IMR-90 (cell line): ENCODE results near the gene CAMTA1. TPM values are rescaled to one million over a fixed set of nuclear protein-coding genes. Genes with fewer than 3 reads are reported as not detected.

ENCODE experiments used
- ATAC-seq: fragments of 200-7000 bp; cut with Tn5 transposase; 2 replicates; pipeline ENCODE4 v1.9.1; 2020; ENCODE audit warnings: low read depth, mild to moderate bottlenecking, moderate library complexity
- BruUV-seq: library from RNA; stranded (reverse); fragments of 400-500 nt; replicated peaks from 2 replicates; lab custom pipeline; 2021; lab: Mats Ljungman, UMichigan
- CTCF ChIA-PET: fragments of 300-600 bp; formaldehyde crosslinking; extraction: SDS; loops from one replicate; lab custom pipeline; 2021; ENCODE audit warnings: antibody characterized with exemption; lab: Yijun Ruan, JAX
- POLR2A ChIA-PET: fragments of 300-600 bp; sonication (Branson Sonifier 250); formaldehyde crosslinking; loops from one replicate; lab custom pipeline; 2022; ENCODE audit warnings: antibody characterized with exemption; ENCODE audit not compliant: unreplicated experiment; lab: Charles Lee
- DNase-seq: peaks from one replicate; pipeline ENCODE4 v3.0.0; 2013
- H2AFZ ChIP-seq: replicated peaks from 2 replicates; pipeline ENCODE3; 2013; ENCODE audit warnings: low read length, mild to moderate bottlenecking; ENCODE audit not compliant: poor library complexity
- H2AK5ac ChIP-seq: 2 replicates; pipeline ENCODE4 v1.6.1; 2013; ENCODE audit warnings: low read depth, low read length, inconsistent platforms
- H2AK9ac ChIP-seq: replicated peaks from 2 replicates; pipeline ENCODE3; 2013; ENCODE audit warnings: mild to moderate bottlenecking, low read depth, low read length, moderate library complexity; ENCODE audit not compliant: poor library complexity
- H2BK120ac ChIP-seq: 2 replicates; pipeline ENCODE4 v1.6.1; 2013; ENCODE audit warnings: low read depth, low read length, inconsistent platforms
- H2BK15ac ChIP-seq: 3 replicates; pipeline ENCODE4 v1.6.1; 2013; ENCODE audit warnings: low read depth, low read length, inconsistent platforms
- H2BK20ac ChIP-seq: 2 replicates; pipeline ENCODE4 v1.6.1; 2013; ENCODE audit warnings: low read depth, mild to moderate bottlenecking, inconsistent platforms, low read length, moderate library complexity
- H2BK5ac ChIP-seq: 2 replicates; pipeline ENCODE4 v1.6.1; 2013; ENCODE audit warnings: mild to moderate bottlenecking, low read depth, low read length, inconsistent platforms; ENCODE audit not compliant: poor library complexity, severe bottlenecking
- H3K14ac ChIP-seq: replicated peaks from 2 replicates; pipeline ENCODE4 v1.6.1; 2013; ENCODE audit warnings: low read depth, low read length, inconsistent platforms
- H3K18ac ChIP-seq: 2 replicates; pipeline ENCODE4 v1.6.1; 2013; ENCODE audit warnings: low read depth, low read length, control low read depth
- H3K23ac ChIP-seq: 2 replicates; pipeline ENCODE4 v1.6.1; 2013; ENCODE audit warnings: low read depth, low read length, inconsistent platforms
- H3K27ac ChIP-seq: 2 replicates; pipeline ENCODE4 v1.5.1; 2013; ENCODE audit warnings: mild to moderate bottlenecking, control low read depth, low read length; ENCODE audit not compliant: insufficient read depth
- H3K27me3 ChIP-seq: 2 replicates; pipeline ENCODE4 v1.6.1; 2013; ENCODE audit warnings: low read length; ENCODE audit not compliant: control insufficient read depth, insufficient read depth
- H3K36me3 ChIP-seq: 2 replicates; pipeline ENCODE4 v1.6.1; 2013; ENCODE audit warnings: low read length, mixed read lengths; ENCODE audit not compliant: control insufficient read depth, insufficient read depth
- H3K4ac ChIP-seq: 2 replicates; pipeline ENCODE4 v1.6.1; 2013; ENCODE audit warnings: low read depth, low read length, inconsistent platforms
- H3K4me1 ChIP-seq: 2 replicates; pipeline ENCODE4 v1.6.1; 2013; ENCODE audit warnings: low read length, mixed read lengths; ENCODE audit not compliant: control insufficient read depth, insufficient read depth
- H3K4me2 ChIP-seq: 2 replicates; pipeline ENCODE4 v1.6.1; 2013; ENCODE audit warnings: low read depth, mild to moderate bottlenecking, control low read depth, low read length, moderate library complexity
- H3K4me3 ChIP-seq: 2 replicates; pipeline ENCODE4 v1.5.1; 2013; ENCODE audit warnings: low read depth, mild to moderate bottlenecking, control low read depth, low read length, moderate library complexity; ENCODE audit not compliant: insufficient read depth
- H3K56ac ChIP-seq: 2 replicates; pipeline ENCODE4 v1.6.1; 2013; ENCODE audit warnings: low read length, inconsistent platforms; ENCODE audit not compliant: insufficient read depth; ENCODE audit errors: extremely low read depth
- H3K79me1 ChIP-seq, 2 experiments: 2 replicates each; pipeline ENCODE4 v1.6.1; 2013; ENCODE audit warnings: low read length in 2 of 2, inconsistent platforms in 1 of 2, low read depth in 1 of 2
- H3K9ac ChIP-seq: 2 replicates; pipeline ENCODE4 v1.6.1; 2013; ENCODE audit warnings: low read depth, low read length, control low read depth
- H3K9me1 ChIP-seq: 2 replicates; pipeline ENCODE4 v1.6.1; 2013; ENCODE audit warnings: low read length, inconsistent platforms; ENCODE audit not compliant: insufficient read depth
- H3K9me3 ChIP-seq: 2 replicates; pipeline ENCODE4 v1.6.1; 2013; ENCODE audit warnings: low read length; ENCODE audit not compliant: control insufficient read depth, insufficient read depth
- H4K20me1 ChIP-seq: 2 replicates; pipeline ENCODE4 v1.6.1; 2013; ENCODE audit warnings: low read length, inconsistent platforms; ENCODE audit not compliant: insufficient read depth
- H4K5ac ChIP-seq: 2 replicates; pipeline ENCODE4 v1.6.1; 2013; ENCODE audit warnings: mild to moderate bottlenecking, low read depth, low read length, control low read depth
- H4K8ac ChIP-seq, 2 experiments: 2 replicates each; pipeline ENCODE4 v1.6.1; 2013; ENCODE audit warnings: low read depth in 2 of 2, low read length in 2 of 2, control low read depth in 1 of 2, inconsistent platforms in 1 of 2
- H4K91ac ChIP-seq: 2 replicates; pipeline ENCODE4 v1.6.1; 2013; ENCODE audit warnings: low read depth, low read length, inconsistent platforms; ENCODE audit not compliant: insufficient read depth
- BHLHE40 ChIP-seq: fragments of 150-350 bp; IDR thresholded peaks from 2 replicates; pipeline ENCODE4 v1.6.1; 2016; ENCODE audit warnings: mild to moderate bottlenecking, low read depth, low read length
- CEBPB ChIP-seq: IDR thresholded peaks from 2 replicates; pipeline ENCODE4 v1.6.1; 2012; ENCODE audit warnings: low read depth, low read length, improper control_type of control experiment
- CHD1 ChIP-seq: IDR thresholded peaks from 2 replicates; pipeline ENCODE4 v1.6.1; 2012; ENCODE audit warnings: low read depth, low read length, improper control_type of control experiment
- CTCF ChIP-seq: conservative IDR thresholded peaks from 2 replicates; pipeline ENCODE4 v1.5.1; 2012; ENCODE audit warnings: mild to moderate bottlenecking, low read depth, low read length, improper control_type of control experiment
- ELK1 ChIP-seq: fragments of 150-350 bp; IDR thresholded peaks from 2 replicates; pipeline ENCODE4 v1.6.1; 2016; ENCODE audit warnings: low read depth, mild to moderate bottlenecking, low read length, moderate library complexity, borderline replicate concordance
- FOS ChIP-seq: fragments of 150-350 bp; IDR thresholded peaks from 2 replicates; pipeline ENCODE4 v1.6.1; 2016; ENCODE audit warnings: low read depth, low read length
- MAFK ChIP-seq: IDR thresholded peaks from 2 replicates; pipeline ENCODE4 v1.6.1; 2012; ENCODE audit warnings: low read depth, low read length, improper control_type of control experiment
- MAZ ChIP-seq: IDR thresholded peaks from 2 replicates; pipeline ENCODE4 v1.6.1; 2012; ENCODE audit warnings: low read depth, mild to moderate bottlenecking, low read length, improper control_type of control experiment, moderate library complexity, borderline replicate concordance
- MXI1 ChIP-seq: IDR thresholded peaks from 2 replicates; pipeline ENCODE4 v1.6.1; 2012; ENCODE audit warnings: low read depth, mild to moderate bottlenecking, low read length, moderate library complexity, borderline replicate concordance
- NFE2L2 ChIP-seq: fragments of 150-350 bp; IDR thresholded peaks from 2 replicates; pipeline ENCODE4 v1.6.1; 2016; ENCODE audit warnings: low read depth, mild to moderate bottlenecking, low read length
- POLR2A ChIP-seq: IDR thresholded peaks from 2 replicates; pipeline ENCODE4 v1.6.1; 2012; ENCODE audit warnings: mild to moderate bottlenecking, low read depth, low read length
- RAD21 ChIP-seq: IDR thresholded peaks from 2 replicates; pipeline ENCODE4 v1.6.1; 2012; ENCODE audit warnings: low read length, improper control_type of control experiment
- RCOR1 ChIP-seq: IDR thresholded peaks from 2 replicates; pipeline ENCODE4 v1.6.1; 2012; ENCODE audit warnings: mild to moderate bottlenecking, low read length, improper control_type of control experiment; ENCODE audit not compliant: insufficient replicate concordance
- RFX5 ChIP-seq: IDR thresholded peaks from 2 replicates; pipeline ENCODE4 v1.8.0; 2012; ENCODE audit warnings: low read depth, mild to moderate bottlenecking, low read length, moderate library complexity
- SMC3 ChIP-seq: fragments of 150-350 bp; IDR thresholded peaks from 2 replicates; pipeline ENCODE4 v1.6.1; 2016; ENCODE audit warnings: low read depth, mild to moderate bottlenecking, antibody characterized with exemption, low read length, moderate library complexity
- WGBS, 2 experiments: methylation state at CpG; one replicate each; pipeline versions ENCODE4 v1.1.5 to v1.1.7; 2013; ENCODE audit warnings: missing lambda C conversion rate in 2 of 2; ENCODE audit not compliant: insufficient read length in 1 of 2; ENCODE audit errors: extremely low coverage in 2 of 2; 5-methylcytosine and 5-hydroxymethylcytosine counted together
- dilution Hi-C: fragments of 300-500 bp; cut with HindIII; formaldehyde crosslinking; loops from one replicate; pipeline ENCODE4 v1.14.3; 2018; ENCODE audit warnings: low sequenced_read_pairs; ENCODE audit not compliant: unreplicated experiment
- in situ Hi-C: fragments of 300-500 bp; cut with MboI; formaldehyde crosslinking; loops from 3 replicates; pipeline ENCODE4 v1.14.3; 2019; ENCODE audit warnings: low sequenced_read_pairs, inconsistent platforms, mixed read lengths
- intact Hi-C: fragments of 100-400 bp; cut with micrococcal nuclease; formaldehyde crosslinking; loops from 2 replicates; pipeline ENCODE4 v1.10.0; 2022
- polyA plus RNA-seq, 3 experiments: library from polyadenylated mRNA; depleted of rRNA; stranded (reverse); fragments of >200 nt; gene quantifications; 2 replicates each; pipeline ENCODE4 v1.2.3, GENCODE V29; 2012; ENCODE audit warnings: low replicate concordance in 1 of 3
- total RNA-seq: library from RNA; depleted of rRNA; stranded (reverse); fragments of >200 nt; gene quantifications from 2 replicates; pipeline ENCODE4 v1.2.3, GENCODE V29; 2012
- TF ChIP-seq, protein P1 (sequence below): fragments of 150-350 bp; IDR thresholded peaks from 2 replicates; pipeline ENCODE4 v1.6.1; 2017; ENCODE audit warnings: mild to moderate bottlenecking, antibody characterized with exemption, low read length, low read depth

Gene CAMTA1
- total and polyA plus RNA-seq, 2 of the 4 experiments (the other 2 are of a cell fraction) = 35.5 to 74.3 TPM

DNA sequence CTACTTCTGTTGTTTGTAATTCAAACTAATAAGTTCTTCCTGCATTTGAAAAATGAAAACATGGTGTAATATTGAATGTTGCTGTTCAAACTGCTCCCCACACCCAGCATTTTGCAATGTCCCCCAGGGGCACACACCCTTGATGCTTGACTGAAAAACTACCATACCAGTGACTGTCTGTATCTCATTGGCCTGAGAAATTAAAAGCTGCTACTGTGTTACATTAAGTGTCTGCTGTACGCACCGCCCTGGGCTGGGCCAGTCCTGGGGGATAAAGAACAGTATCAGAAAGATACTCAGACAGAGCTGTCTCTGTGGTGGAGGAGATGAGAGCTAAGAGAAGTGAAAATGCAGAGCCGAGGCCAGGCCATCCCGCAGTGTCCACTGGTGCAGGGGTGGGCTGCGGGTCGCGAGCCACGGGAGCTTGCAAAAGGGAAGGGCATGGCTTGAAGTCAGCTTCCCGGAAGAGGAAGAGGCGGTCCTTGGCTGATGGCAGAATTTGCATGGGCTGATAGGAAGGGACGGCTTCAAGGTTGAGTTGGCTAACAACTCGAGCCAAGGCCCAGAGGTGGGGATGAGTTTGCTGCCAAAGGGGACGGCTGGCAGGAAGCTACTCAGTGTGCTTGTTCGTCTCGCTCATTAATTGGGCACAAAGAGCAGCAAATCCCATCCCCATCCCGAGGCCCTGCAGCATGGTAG is 656.0 kb downstream of the CAMTA1 start:
- no peak overlapping the region for H3K4ac ChIP-seq
- no peak overlapping the region for H3K18ac ChIP-seq
- ATAC-seq (no peak), DNase-seq (no peak)
- H2BK20ac ChIP-seq = no peak overlapping the region
- no peak overlapping the region for H4K5ac ChIP-seq
- no peak overlapping the region for H2BK15ac ChIP-seq
- H3K27ac ChIP-seq = no peak overlapping the region
- no peaks in the 10 kb centered on the region for H3K9me1 ChIP-seq
- no peaks in the 10 kb centered on the region for H3K27me3 ChIP-seq
- no peak overlapping the region for H4K91ac ChIP-seq
- no peaks in the 10 kb centered on the region for H3K9me3 ChIP-seq
- BruUV-seq = no TSS peak
- H4K20me1 ChIP-seq = no peaks in the 10 kb centered on the region; the same call in 1 of the 2 replicates
- CTCF ChIA-PET = no interaction called here
- no peak overlapping the region for H2BK5ac ChIP-seq
- no peak overlapping the region for H2BK120ac ChIP-seq
- no peak overlapping the region for H3K4me3 ChIP-seq
- no peak overlapping the region for H3K14ac ChIP-seq
- in situ Hi-C loops (no loop called here), intact Hi-C loops (no loop called here), dilution Hi-C loops (no loop called here)
- no peak overlapping the region for H3K56ac ChIP-seq
- no peaks in the 10 kb centered on the region for H3K36me3 ChIP-seq
- TF ChIP-seq RFX5 = no peak
- TF ChIP-seq, protein P1, sequence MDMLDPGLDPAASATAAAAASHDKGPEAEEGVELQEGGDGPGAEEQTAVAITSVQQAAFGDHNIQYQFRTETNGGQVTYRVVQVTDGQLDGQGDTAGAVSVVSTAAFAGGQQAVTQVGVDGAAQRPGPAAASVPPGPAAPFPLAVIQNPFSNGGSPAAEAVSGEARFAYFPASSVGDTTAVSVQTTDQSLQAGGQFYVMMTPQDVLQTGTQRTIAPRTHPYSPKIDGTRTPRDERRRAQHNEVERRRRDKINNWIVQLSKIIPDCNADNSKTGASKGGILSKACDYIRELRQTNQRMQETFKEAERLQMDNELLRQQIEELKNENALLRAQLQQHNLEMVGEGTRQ = no peak
- no peak for TF ChIP-seq CEBPB
- no peak for TF ChIP-seq MAZ
- TF ChIP-seq MXI1 = no peak
- TF ChIP-seq CTCF = no peak
- TF ChIP-seq RAD21 = no peak
- no peak for TF ChIP-seq CHD1
- no peak for TF ChIP-seq ELK1
- no peak for TF ChIP-seq SMC3
- no peak for TF ChIP-seq FOS
- no peak for TF ChIP-seq RCOR1
- TF ChIP-seq NFE2L2 = no peak
- no peak for TF ChIP-seq POLR2A
- no peak for TF ChIP-seq BHLHE40
- TF ChIP-seq MAFK = no peak
- no peaks in the 10 kb centered on the region for H3K79me1 ChIP-seq
- no peak overlapping the region for H3K23ac ChIP-seq
- H2AK9ac ChIP-seq = no peak overlapping the region
- H2AFZ ChIP-seq = no peak overlapping the region
- no peak overlapping the region for H3K9ac ChIP-seq
- H2AK5ac ChIP-seq = no peak overlapping the region
- 79% methylated on average over 12 of the region's 16 CpGs; no CpG with 5 or more reads in 1 of the 2 experiments for WGBS, 2 experiments
- no peaks in the 10 kb centered on the region for H3K4me1 ChIP-seq
- no peak overlapping the region for H4K8ac ChIP-seq
- POLR2A ChIA-PET = no interaction called here
- H3K4me2 ChIP-seq = no peak overlapping the region
